ENCODE results near the gene MIS18A. TPM values are rescaled to one million over a fixed set of nuclear protein-coding genes. Genes with fewer than 3 reads are reported as not detected.
"Not testable (repeated sequence)": the region's sequence is repeated elsewhere in the genome, so short reads cannot be mapped to it uniquely, and the experiment has no call there.

Gene MIS18A
- total and polyA plus RNA-seq, 2 donors (not counting 1 experiment from before 2014, with no cell fraction given), result 4.0 to 7.6 TPM

DNA sequence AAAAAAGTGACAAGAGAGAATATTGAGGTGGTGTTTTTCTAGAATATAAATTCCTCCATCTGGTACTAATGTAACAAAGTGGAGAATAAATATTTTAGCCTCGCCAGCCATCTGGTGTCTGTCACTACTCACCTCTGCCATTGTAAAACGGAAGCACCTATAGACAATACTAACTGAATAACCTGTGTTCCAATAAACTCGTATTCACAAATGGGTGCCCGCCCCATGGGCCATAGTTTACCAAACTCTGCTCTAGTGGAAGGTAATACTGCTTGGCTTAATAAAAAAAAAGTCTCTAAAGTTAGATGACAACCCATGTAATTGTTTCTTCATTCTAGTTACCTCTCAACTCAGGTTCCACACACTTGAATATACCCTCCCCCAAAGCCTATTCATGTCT, 8.1 kb downstream of the MIS18A start:
- DNase-seq (ENCODE audit: low read depth in 2 of 2), result no peak
- Histone ChIP-seq H3K36me3 (ENCODE audit: control insufficient read depth, insufficient read depth, low read length) (peaks cover 2% of the 10 kb centered on the region), H2AFZ (ENCODE audit: low read length) (no peak overlapping the region), H3K79me2 (ENCODE audit: control insufficient read depth, insufficient read depth, low read length) (peaks cover 2% of the 10 kb centered on the region), H3K27ac (ENCODE audit: insufficient read depth, low read length) (no peak overlapping the region), H3K27me3 (ENCODE audit: control insufficient read depth, insufficient read depth, low read length) (no peaks in the 10 kb centered on the region), H3K9me3 (ENCODE audit: control insufficient read depth, insufficient read depth, low read depth, low read length) (no peaks in the 10 kb centered on the region), H4K20me1 (ENCODE audit: control insufficient read depth, extremely low read depth, insufficient read depth, low read length) (no peaks in the 10 kb centered on the region), H3K4me1 (ENCODE audit: control insufficient read depth, extremely low read depth, insufficient read depth, low read length) (no peaks in the 10 kb centered on the region), H3K4me2 (ENCODE audit: extremely low read depth, insufficient read depth, low read length) (no peak overlapping the region), H3K4me3 (replicated peaks in 1 of 4; ENCODE audit: control extremely low read depth in 1 of 4, insufficient read depth in 1 of 4, low read depth in 3 of 4, low read length in 4 of 4) (no peak overlapping the region), H3K9ac (ENCODE audit: insufficient read depth, low read length) (no peak overlapping the region)
- TF ChIP-seq EZH2 (IDR thresholded peaks at IDR 0.05; ENCODE audit: low read length, missing control alignments) (no peak), CTCF (conservative IDR thresholded peaks at IDR 0.05 in 1 of 2, IDR thresholded peaks at IDR 0.05 in 1 of 2; ENCODE audit: low read depth in 1 of 2, low read length in 2 of 2) (no peak)

DNA sequence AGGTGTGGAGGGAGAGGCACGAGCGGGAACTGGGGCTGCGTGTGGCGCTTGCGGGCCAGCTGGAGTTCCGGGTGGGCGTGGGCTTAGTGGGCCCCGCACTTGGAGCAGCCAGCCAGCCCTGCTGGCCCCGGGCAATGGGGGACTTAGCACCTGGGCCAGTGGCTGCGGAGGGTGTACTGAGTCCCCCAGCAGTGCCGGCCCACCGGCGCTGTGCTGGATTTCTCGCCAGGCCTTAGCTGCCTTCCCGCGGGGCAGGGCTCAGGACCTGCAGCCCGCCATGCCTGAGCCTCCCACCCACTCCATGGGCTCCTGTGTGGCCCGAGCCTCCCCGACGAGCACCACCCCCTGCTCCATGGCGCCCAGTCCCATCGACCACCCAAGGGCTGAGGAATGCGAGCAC, 13.5 kb downstream of the MIS18A start:
- H2AFZ ChIP-seq (ENCODE audit: low read length); H3K4me2 ChIP-seq (ENCODE audit: extremely low read depth, insufficient read depth, low read length); H3K4me3 ChIP-seq (replicated peaks in 1 of 4; ENCODE audit: control extremely low read depth in 1 of 4, insufficient read depth in 1 of 4, low read depth in 3 of 4, low read length in 4 of 4); H3K9me3 ChIP-seq (ENCODE audit: control insufficient read depth, insufficient read depth, low read depth, low read length); H3K27me3 ChIP-seq (ENCODE audit: control insufficient read depth, insufficient read depth, low read length); H3K79me2 ChIP-seq (ENCODE audit: control insufficient read depth, insufficient read depth, low read length); DNase-seq (ENCODE audit: low read depth in 2 of 2); H3K27ac ChIP-seq (ENCODE audit: insufficient read depth, low read length); H3K4me1 ChIP-seq (ENCODE audit: control insufficient read depth, extremely low read depth, insufficient read depth, low read length); H3K9ac ChIP-seq (ENCODE audit: insufficient read depth, low read length); H3K36me3 ChIP-seq (ENCODE audit: control insufficient read depth, insufficient read depth, low read length); H4K20me1 ChIP-seq (ENCODE audit: control insufficient read depth, extremely low read depth, insufficient read depth, low read length): not testable (repeated sequence)

DNA sequence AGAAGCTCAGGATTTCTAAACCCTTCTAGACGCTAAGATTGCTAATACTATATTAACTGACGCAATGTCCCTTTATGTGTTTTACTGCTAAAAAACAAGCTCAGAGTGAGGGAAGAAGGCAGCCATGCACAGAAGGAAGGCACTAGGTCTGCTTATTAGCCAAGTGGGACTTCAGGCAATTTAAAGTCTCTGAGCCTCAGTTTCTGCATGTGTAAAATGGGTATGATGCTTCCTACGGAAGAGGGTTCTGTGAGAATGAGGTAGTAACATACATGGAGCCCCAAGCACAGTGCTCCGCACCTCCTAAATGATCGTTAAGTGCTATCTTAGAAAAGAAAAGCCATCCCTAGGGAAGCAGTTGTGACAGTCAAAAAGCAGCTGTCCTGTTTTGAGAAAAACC, 16.9 kb downstream of the MIS18A start:
- Histone ChIP-seq H3K79me2 (ENCODE audit: control insufficient read depth, insufficient read depth, low read length) (no peaks in the 10 kb centered on the region), H3K4me1 (ENCODE audit: control insufficient read depth, extremely low read depth, insufficient read depth, low read length) (peaks cover 4% of the 10 kb centered on the region), H3K27ac (ENCODE audit: insufficient read depth, low read length) (no peak overlapping the region), H3K9me3 (ENCODE audit: control insufficient read depth, insufficient read depth, low read depth, low read length) (no peaks in the 10 kb centered on the region), H3K36me3 (ENCODE audit: control insufficient read depth, insufficient read depth, low read length) (peaks cover under 1% of the 10 kb centered on the region), H2AFZ (ENCODE audit: low read length) (no peak overlapping the region), H3K4me3 (replicated peaks in 1 of 4; ENCODE audit: control extremely low read depth in 1 of 4, insufficient read depth in 1 of 4, low read depth in 3 of 4, low read length in 4 of 4) (no peak overlapping the region), H4K20me1 (ENCODE audit: control insufficient read depth, extremely low read depth, insufficient read depth, low read length) (no peaks in the 10 kb centered on the region), H3K9ac (ENCODE audit: insufficient read depth, low read length) (no peak overlapping the region), H3K27me3 (ENCODE audit: control insufficient read depth, insufficient read depth, low read length) (no peaks in the 10 kb centered on the region), H3K4me2 (ENCODE audit: extremely low read depth, insufficient read depth, low read length) (no peak overlapping the region)
- TF ChIP-seq CTCF (conservative IDR thresholded peaks at IDR 0.05 in 1 of 2, IDR thresholded peaks at IDR 0.05 in 1 of 2; ENCODE audit: low read depth in 1 of 2, low read length in 2 of 2), result no peak
- no peak for TF ChIP-seq EZH2 (IDR thresholded peaks at IDR 0.05; ENCODE audit: low read length, missing control alignments)
- DNase-seq (ENCODE audit: low read depth in 2 of 2), result no peak

Data from fibroblast of lung (primary cell).